SJCRH30 (cell line): Measurements from ENCODE around the gene E2F6. TPM values are rescaled to one million over a fixed set of nuclear protein-coding genes. Genes with fewer than 3 reads are reported as not detected.

Experiments used
- DNase-seq, 2 experiments: peaks; one replicate each; pipeline ENCODE4 v3.0.0-alpha.2; 2015 to 2020
- H3K27ac ChIP-seq: fragments of 250-450 bp; sonication (Bioruptor Pico); 2 replicates; pipeline ENCODE4 v1.5.1; 2020; ENCODE audit warnings: mild to moderate bottlenecking, moderate library complexity
- H3K27me3 ChIP-seq: fragments of 250-450 bp; sonication (Bioruptor Pico); 2 replicates; pipeline ENCODE4 v1.5.1; 2020; ENCODE audit warnings: mild to moderate bottlenecking, moderate library complexity
- H3K36me3 ChIP-seq: fragments of 250-450 bp; sonication (Bioruptor Pico); 2 replicates; pipeline ENCODE4 v1.5.1; 2020; ENCODE audit warnings: mild to moderate bottlenecking, moderate library complexity
- H3K4me1 ChIP-seq: fragments of 250-450 bp; sonication (Bioruptor Pico); 2 replicates; pipeline ENCODE4 v1.5.1; 2020; ENCODE audit warnings: mild to moderate bottlenecking, moderate library complexity
- H3K4me3 ChIP-seq: fragments of 250-450 bp; sonication (Bioruptor Pico); 2 replicates; pipeline ENCODE4 v1.5.1; 2020; ENCODE audit warnings: mild to moderate bottlenecking, moderate library complexity
- H3K9me3 ChIP-seq: fragments of 250-450 bp; sonication (Bioruptor Pico); replicated peaks from 2 replicates; pipeline ENCODE4 v1.5.1; 2020; ENCODE audit warnings: mild to moderate bottlenecking, moderate library complexity
- total RNA-seq: library from RNA; depleted of rRNA; stranded (reverse); fragments of >200 nt; shearing (Covaris generic); gene quantifications from 2 replicates; pipeline ENCODE4 v1.2.3, GENCODE V29; 2014

The E2F6 gene
- total RNA-seq, 1 experiment from 2014 or later = 40.9 TPM

DNA sequence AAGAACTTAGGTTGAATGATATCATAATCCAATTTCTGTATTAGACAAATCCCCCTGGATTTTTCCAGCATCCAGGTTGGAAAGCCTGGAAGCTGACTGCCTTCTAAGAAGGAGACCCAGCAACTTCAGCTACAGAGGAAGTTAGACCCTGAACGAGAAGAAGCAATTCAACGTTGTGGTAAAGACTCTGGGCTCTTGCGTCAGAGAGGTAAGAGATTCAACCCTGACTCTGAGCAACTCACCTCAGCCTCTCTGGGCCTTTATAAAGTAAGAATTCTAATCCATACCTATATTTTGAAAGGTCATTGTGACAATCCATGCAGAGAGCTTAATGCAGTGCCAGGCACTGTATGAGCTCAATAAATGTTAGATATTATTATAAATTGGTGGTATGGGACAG is 9.7 kb downstream of the E2F6 start:
- Histone ChIP-seq H3K27ac (no peak overlapping the region), H3K27me3 (no peaks in the 10 kb centered on the region), H3K4me3 (no peak overlapping the region), H3K4me1 (no peaks in the 10 kb centered on the region), H3K9me3 (no peaks in the 10 kb centered on the region), H3K36me3 (peaks cover 65% of the 10 kb centered on the region)
- no peak for DNase-seq

DNA sequence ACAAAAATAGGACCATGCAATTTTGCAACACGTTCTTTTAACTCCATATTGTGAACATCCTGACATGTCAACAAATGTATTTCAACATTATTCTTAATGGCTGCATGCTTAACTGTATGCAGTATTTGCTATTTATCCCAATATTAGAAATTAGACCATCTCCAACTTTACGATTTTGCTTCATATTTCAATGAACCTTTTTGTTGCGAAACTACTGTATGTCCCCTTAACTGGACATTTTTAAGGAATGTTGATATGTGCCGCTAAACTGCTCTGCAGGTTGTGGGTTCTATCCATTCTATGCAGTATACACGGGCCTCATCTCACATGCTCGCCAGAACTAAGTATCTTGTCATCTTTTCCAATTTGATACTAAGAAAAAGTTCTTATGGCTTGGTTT is 11.1 kb downstream of the E2F6 start:
- no peaks in the 10 kb centered on the region for H3K9me3 ChIP-seq
- no peaks in the 10 kb centered on the region for H3K4me1 ChIP-seq
- H3K36me3 ChIP-seq = peaks cover 72% of the 10 kb centered on the region
- DNase-seq = no peak
- no peak overlapping the region for H3K4me3 ChIP-seq
- H3K27me3 ChIP-seq = no peaks in the 10 kb centered on the region
- H3K27ac ChIP-seq = no peak overlapping the region

DNA sequence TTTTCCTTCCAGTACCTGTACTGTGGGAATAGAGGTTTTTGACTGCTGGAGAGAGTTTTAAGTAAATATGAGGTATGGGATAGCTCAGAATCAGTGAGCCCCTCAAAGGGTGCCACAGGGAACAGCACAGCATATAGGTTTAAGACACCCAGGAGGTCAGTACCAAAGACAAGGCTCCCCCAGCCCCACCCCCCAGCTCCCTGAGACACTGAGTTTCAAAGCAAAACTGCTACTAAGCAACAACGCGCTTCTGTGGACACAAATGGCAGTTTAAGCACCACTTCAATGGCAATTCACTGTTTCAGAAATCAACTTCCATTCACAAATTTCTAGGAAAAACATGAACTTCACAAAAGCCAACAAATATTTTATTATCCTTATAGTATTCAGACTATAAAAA is 15.2 kb downstream of the E2F6 start:
- no peaks in the 10 kb centered on the region for H3K4me1 ChIP-seq
- no peaks in the 10 kb centered on the region for H3K27me3 ChIP-seq
- no peak for DNase-seq
- no peak overlapping the region for H3K27ac ChIP-seq
- H3K9me3 ChIP-seq = no peaks in the 10 kb centered on the region
- peaks cover 90% of the 10 kb centered on the region for H3K36me3 ChIP-seq
- no peak overlapping the region for H3K4me3 ChIP-seq

DNA sequence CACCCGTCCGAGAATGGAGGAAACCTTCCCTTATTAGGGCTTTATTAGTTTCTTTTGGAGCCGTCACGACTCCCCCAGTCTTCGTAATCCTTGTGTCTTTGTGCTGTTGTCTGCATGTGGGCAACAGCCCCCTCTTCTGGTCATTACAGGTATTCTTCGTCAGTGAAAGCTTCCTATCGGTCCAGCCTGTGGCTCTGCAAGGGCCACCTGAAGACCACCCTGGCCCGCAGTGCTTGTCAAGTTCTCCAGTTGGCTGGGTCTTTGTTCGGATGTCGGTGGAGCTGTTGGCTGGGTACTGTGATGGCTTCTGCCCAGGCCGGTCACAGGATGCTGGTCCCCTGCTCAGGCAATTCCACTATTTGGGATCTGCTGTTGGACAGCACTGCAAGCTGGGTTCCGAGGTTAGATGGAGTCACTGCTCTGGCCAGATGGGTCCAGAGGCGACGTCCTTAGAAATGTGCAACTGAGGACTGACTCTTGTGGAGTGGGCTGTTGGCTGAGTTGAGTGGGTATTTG is 19.2 kb downstream of the E2F6 start:
- Histone ChIP-seq H3K4me3 (no peak overlapping the region), H3K27me3 (no peaks in the 10 kb centered on the region), H3K4me1 (no peaks in the 10 kb centered on the region), H3K36me3 (peaks cover 86% of the 10 kb centered on the region), H3K27ac (no peak overlapping the region), H3K9me3 (peaks cover under 1% of the 10 kb centered on the region; the same call in 1 of the 2 replicates)
- DNase-seq = peak; percentile 47 to 78

DNA sequence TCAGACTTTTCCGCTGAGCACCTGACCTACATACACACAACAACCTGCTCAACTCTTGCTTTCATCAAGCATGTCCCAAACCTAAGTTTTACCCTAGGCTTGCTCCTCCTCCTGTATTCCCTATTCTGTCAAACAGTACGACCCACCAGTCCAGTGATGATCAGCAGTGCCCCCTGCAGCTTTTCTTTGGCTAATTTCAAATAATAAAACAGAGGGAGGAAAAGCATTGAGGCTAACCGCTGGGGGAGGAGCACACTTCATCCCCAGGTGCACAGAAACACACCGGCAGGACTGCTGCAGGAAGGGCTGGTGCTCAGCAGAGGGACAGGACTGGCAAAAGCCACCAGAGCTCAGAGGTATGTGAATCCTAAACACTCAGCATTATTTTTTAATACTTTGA is 21.2 kb downstream of the E2F6 start:
- no peak overlapping the region for H3K4me3 ChIP-seq
- H3K27me3 ChIP-seq = no peaks in the 10 kb centered on the region
- peaks cover 9% of the 10 kb centered on the region for H3K9me3 ChIP-seq
- DNase-seq = no peak
- no peak overlapping the region for H3K27ac ChIP-seq
- H3K4me1 ChIP-seq = no peaks in the 10 kb centered on the region
- H3K36me3 ChIP-seq = peaks cover 86% of the 10 kb centered on the region

DNA sequence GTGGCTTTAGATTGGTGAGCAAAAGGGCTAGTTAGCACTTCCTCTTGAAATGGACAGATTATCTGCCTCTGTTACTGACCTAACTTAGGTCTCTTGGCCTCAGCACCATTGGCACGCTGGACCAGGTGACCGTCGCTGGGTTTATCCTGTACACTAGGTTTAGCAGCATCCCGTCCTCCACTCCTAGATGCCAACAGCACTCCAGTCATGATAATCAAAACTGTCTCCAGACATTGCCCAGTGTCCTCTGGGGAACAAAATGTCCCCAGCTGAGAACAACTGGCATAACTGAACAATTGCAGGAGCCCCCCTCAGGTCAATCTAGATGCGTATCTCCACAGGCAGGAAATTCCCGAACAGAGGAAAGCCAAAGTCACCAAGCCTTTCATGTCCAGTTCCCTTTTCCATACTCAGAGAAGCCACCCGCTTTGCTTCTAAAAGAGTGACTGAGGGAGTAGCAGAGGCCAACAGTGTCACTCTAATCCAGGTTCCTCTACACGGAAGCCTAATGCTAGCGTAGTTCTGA is 27.3 kb downstream of the E2F6 start:
- DNase-seq = peak; percentile 14 to 22
- no peak overlapping the region for H3K27ac ChIP-seq

DNA sequence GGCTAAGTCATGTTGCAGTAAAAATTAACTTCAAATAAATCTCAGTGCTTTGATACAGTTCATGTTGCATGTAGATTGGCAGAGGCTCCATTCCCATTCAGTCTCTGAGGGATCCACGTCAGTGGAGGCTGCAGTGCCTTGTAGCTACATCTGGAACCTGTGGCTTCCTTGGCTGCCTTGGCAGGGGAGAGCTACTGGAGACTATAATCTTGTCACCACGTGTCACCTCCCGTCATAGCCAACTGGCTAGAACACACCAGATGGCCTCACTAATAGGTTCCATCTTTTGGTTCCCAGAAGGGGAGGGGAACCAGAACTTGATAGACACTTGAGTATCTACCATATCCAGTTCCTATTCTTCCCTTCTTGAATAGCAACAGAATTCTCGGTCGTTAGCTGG is 28.4 kb downstream of the E2F6 start:
- Histone ChIP-seq H3K36me3 (peaks cover 51% of the 10 kb centered on the region), H3K9me3 (peaks cover 25% of the 10 kb centered on the region), H3K4me3 (no peak overlapping the region), H3K27ac (no peak overlapping the region), H3K27me3 (no peaks in the 10 kb centered on the region), H3K4me1 (no peaks in the 10 kb centered on the region)
- no peak for DNase-seq

More for the DNA sequence above, 27.3 kb downstream of the E2F6 start:
- Histone ChIP-seq H3K4me1 (no peaks in the 10 kb centered on the region), H3K9me3 (peaks cover 25% of the 10 kb centered on the region), H3K36me3 (peaks cover 59% of the 10 kb centered on the region), H3K4me3 (no peak overlapping the region), H3K27me3 (no peaks in the 10 kb centered on the region)

DNA sequence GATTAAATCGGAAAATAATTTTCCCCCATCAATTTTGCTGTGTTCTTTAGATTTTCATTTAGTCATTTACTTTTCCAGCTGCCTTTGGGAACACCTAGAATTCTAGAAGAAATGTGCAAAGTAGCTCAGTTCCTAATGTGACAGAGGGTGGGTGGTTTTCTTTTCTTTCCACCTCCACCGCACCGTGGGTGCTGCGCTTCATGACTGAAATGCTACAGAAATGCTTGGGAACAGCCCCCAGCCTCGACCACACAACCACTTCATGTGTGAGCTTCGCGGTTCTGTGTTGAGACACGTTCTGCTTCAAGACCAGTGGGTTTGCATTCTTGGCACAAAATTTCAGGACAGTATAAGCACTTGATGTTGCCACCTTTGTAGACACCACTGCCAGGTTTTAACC is 30.9 kb downstream of the E2F6 start:
- Histone ChIP-seq H3K4me1 (no peaks in the 10 kb centered on the region), H3K9me3 (peaks cover 16% of the 10 kb centered on the region; the same call in 1 of the 2 replicates), H3K27me3 (no peaks in the 10 kb centered on the region), H3K4me3 (no peak overlapping the region), H3K36me3 (peaks cover 27% of the 10 kb centered on the region), H3K27ac (no peak overlapping the region)
- no peak for DNase-seq

DNA sequence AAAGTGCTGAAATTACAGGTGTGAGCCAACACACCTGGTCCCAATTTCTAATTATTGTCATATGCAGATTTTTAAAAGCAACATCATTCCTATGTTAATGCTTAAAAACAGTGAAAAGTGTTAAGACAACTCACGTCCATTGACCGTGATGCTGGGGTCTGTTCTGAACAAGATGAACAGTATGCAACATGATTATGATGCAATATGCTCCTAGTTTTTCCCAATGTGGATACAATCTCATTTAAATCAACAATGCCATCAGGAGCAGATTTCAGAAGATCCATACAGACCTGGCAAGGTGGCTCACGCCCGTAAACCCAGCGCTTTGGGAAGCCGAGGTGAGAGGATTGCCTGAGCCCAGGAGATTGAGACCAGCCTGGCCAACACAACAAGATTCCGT is 31.5 kb downstream of the E2F6 start:
- H3K27ac ChIP-seq = no peak overlapping the region
- no peak for DNase-seq
- H3K4me1 ChIP-seq = no peaks in the 10 kb centered on the region
- peaks cover 21% of the 10 kb centered on the region for H3K36me3 ChIP-seq
- no peak overlapping the region for H3K4me3 ChIP-seq
- H3K9me3 ChIP-seq = peaks cover 14% of the 10 kb centered on the region; the same call in 1 of the 2 replicates
- no peaks in the 10 kb centered on the region for H3K27me3 ChIP-seq

DNA sequence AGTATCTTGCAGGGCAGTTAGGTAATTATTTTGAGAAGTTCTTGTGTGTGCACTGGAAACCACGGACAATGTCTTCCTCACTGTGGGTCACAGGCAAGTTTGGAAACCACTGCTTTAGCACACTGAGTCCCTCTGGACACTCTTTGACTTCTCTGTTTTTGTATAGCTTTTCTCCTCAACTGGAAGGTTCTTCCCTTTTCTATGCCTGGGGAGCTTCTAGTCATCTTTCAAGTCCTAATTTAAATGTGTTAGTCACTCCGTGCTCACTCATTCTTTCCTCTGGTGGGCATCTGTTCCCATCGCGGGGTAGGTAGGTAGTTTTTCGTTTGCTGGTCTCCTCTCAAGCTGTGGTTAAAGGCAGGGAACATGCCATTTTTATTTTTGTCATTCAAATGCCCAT is 32.1 kb downstream of the E2F6 start:
- Histone ChIP-seq H3K27ac (no peak overlapping the region), H3K27me3 (no peaks in the 10 kb centered on the region), H3K4me3 (no peak overlapping the region), H3K4me1 (no peaks in the 10 kb centered on the region), H3K36me3 (peaks cover 14% of the 10 kb centered on the region), H3K9me3 (peaks cover 8% of the 10 kb centered on the region; the same call in 1 of the 2 replicates)
- no peak for DNase-seq

DNA sequence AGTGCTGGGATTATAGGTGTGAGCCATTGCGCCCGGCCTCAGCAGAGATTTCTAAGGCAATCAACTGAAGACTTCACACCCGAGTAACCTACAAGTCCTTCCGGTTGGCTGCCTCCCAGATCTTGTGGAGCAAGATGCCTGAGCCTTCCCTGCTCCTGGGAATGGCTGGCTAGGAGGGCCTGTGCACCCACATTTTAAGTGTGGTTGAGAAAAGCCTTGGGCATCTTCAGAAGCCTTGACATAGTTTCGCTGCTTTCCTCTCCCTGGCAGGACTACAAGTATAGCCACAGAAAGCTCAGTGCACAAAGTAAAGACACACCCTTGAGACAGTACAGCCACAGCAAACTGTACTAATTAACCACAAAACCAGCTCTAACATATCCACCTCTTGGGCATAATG is 35.2 kb downstream of the E2F6 start:
- Histone ChIP-seq H3K27ac (no peak overlapping the region), H3K36me3 (no peaks in the 10 kb centered on the region), H3K27me3 (no peaks in the 10 kb centered on the region), H3K9me3 (no peaks in the 10 kb centered on the region), H3K4me3 (no peak overlapping the region), H3K4me1 (no peaks in the 10 kb centered on the region)
- DNase-seq = no peak

DNA sequence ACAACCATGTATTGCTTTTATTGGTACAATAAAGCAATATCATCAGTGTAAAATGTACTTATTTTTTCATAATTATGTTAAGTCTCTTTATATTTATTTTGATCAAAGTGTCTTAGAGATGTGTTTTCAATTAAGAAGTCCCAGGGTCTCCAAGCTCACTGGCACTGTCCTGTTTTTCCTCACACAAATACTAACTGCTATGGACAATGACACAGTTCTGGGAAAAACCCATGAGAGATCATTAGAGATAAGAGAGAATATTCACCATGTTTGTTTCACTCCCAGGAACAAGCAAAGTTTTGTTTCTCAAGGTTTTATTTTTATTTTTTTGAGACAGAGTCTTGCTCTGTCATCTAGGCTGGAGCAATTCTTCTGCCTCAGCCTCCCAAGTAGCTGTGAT is 38.7 kb downstream of the E2F6 start:
- DNase-seq = no peak
- Histone ChIP-seq H3K4me3 (no peak overlapping the region), H3K27me3 (no peaks in the 10 kb centered on the region)

DNA sequence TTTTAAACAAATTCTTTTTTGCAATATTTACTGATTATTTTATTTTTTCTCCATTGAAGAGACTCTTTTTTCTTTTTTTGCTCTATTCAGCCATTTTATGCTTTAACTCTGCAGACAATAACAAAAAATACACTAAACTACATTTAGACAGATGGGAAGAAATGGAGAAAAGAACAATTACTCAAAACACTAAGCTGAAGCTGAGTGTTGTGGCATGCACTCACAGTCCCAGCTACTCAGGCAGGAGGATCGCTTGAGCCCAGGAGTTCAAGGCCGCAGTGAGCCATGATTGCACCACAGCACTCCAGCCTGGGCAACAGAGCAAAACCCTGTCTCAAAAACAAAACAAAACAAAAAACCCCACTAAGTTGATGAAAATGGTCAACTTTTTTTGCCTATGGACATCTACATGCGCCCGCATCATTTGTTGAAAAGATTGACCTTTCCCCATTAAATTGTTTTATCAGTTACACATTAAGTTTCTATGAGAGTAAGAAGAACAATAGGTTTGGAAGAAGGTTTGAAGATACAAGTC is 43.0 kb downstream of the E2F6 start:
- Histone ChIP-seq H3K27ac (no peak overlapping the region), H3K27me3 (no peaks in the 10 kb centered on the region), H3K4me3 (no peak overlapping the region), H3K9me3 (peaks cover 5% of the 10 kb centered on the region; the same call in 1 of the 2 replicates), H3K36me3 (no peaks in the 10 kb centered on the region), H3K4me1 (no peaks in the 10 kb centered on the region; the same call in 1 of the 2 replicates)
- DNase-seq = no peak

More for the DNA sequence above, 38.7 kb downstream of the E2F6 start:
- no peaks in the 10 kb centered on the region for H3K4me1 ChIP-seq
- H3K9me3 ChIP-seq = no peaks in the 10 kb centered on the region
- no peak overlapping the region for H3K27ac ChIP-seq
- no peaks in the 10 kb centered on the region for H3K36me3 ChIP-seq

DNA sequence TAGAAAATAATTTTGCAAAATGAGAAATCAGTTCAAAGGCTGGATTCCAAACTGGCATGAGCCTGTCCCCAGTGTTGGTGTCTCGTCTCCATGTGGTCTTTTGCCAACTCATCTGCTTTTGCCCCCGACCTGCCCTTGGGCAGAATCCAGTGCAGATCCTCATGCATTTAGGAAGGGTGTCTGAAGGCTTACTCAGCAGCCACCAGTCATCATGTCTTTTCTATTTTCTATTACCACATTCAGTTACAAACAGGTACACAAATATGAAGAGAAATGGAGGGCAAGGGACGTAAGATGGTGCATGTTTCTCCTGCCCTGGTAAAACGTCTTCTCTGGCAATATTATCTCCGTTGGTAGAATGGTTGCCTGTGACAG is 43.5 kb downstream of the E2F6 start:
- Histone ChIP-seq H3K4me3 (no peak overlapping the region), H3K4me1 (no peaks in the 10 kb centered on the region; the same call in 1 of the 2 replicates), H3K36me3 (no peaks in the 10 kb centered on the region), H3K27ac (no peak overlapping the region), H3K9me3 (peaks cover 8% of the 10 kb centered on the region; the same call in 1 of the 2 replicates), H3K27me3 (no peaks in the 10 kb centered on the region)
- DNase-seq = no peak

DNA sequence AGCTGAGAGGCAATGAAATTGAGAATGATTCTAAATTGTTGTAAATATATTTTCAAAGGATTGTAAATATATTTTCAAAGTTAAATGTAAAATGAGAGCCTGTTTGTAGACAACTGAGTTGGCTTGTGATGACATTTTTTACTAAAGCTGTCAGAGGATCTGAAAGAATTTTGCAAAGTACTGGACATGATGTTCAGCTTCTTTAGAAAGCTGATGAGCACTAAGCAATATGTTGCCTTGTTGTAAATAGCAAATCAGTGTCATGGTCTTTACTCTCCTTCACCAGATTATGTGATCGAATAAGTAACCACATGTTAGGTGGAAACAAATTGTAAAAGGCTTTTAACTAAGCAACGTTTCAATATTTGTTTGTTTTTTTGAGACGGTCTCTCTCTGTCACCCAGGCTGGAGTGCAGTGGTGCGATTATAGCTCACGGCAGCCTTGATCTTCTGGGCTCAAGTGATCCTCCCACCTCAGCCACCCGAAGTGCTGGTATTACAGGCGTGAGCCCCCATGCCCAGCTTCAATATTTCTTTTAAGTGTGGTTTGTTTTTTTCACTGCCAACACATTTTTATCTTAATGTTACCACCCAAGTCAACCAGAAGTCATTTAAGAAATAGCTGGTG is 44.0 kb downstream of the E2F6 start:
- no peak for DNase-seq
- H3K4me1 ChIP-seq = no peaks in the 10 kb centered on the region; the same call in 1 of the 2 replicates
- H3K9me3 ChIP-seq = peaks cover 8% of the 10 kb centered on the region; the same call in 1 of the 2 replicates
- no peak overlapping the region for H3K27ac ChIP-seq
- H3K4me3 ChIP-seq = no peak overlapping the region
- no peaks in the 10 kb centered on the region for H3K27me3 ChIP-seq
- no peaks in the 10 kb centered on the region for H3K36me3 ChIP-seq
